ENCODE results near the gene ZNF513.
A peak's percentile ranks its signal among the peaks of the same experiment; 100 is the strongest.
"Not testable (repeated sequence)": the region's sequence is repeated elsewhere in the genome, so short reads cannot be mapped to it uniquely, and the experiment has no call there.

Gene ZNF513, protein sequence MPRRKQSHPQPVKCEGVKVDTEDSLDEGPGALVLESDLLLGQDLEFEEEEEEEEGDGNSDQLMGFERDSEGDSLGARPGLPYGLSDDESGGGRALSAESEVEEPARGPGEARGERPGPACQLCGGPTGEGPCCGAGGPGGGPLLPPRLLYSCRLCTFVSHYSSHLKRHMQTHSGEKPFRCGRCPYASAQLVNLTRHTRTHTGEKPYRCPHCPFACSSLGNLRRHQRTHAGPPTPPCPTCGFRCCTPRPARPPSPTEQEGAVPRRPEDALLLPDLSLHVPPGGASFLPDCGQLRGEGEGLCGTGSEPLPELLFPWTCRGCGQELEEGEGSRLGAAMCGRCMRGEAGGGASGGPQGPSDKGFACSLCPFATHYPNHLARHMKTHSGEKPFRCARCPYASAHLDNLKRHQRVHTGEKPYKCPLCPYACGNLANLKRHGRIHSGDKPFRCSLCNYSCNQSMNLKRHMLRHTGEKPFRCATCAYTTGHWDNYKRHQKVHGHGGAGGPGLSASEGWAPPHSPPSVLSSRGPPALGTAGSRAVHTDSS

DNA sequence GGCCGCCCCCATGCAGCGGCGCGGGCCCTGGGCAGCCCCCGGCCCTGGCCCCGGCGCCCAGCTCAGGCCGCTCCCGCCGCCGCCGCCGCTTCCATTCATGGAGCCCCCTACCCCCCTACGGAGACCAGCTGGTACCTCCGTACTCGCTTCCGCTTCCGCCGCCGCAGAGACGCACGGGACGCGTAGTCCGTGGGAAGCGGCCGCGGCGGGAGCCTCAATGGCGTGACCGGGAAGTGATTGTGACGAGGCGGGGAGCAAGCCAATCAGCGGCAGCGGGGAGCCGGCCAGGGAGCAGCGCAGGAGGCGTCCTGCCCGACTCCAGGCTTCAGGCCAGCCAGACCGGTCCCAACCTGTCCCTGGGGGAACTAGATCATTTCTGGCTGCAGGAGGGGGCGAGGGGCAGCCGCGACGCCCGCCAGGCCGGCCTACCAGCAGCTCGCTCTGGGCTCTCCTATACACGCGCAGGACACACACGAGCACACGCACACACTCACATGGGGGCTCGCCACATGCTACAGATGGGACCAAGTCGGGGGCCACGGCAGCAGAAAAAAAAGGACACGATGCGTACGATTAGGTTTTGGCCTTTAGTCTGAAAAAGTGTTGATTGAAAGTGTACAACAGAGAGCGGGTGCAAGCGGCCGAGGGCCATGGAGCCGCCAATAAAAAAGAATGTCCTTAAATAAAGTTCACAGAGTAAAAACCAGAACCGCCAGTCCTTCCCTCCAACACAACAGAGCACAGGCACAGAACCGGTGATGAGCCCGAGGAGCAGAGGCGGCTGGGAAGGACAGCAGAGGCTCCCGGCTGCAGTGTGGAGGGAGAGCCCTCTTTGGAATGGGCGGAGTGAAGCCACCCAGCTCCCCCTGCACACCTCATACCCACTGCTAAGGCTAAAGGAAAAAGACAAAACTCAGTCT is at the start of gene ZNF513:
Gene ZNF513, minus strand, starts transcription at position 109 of the 920 bp plus-strand sequence. CDS start 208 bp downstream, outside the sequence.
- peak; percentile 98 for DNase-seq

GRCh38 chr2:27428978-27429541 is 48.5 kb upstream of the ZNF513 start:
- peak; percentile 92 for DNase-seq

DNA sequence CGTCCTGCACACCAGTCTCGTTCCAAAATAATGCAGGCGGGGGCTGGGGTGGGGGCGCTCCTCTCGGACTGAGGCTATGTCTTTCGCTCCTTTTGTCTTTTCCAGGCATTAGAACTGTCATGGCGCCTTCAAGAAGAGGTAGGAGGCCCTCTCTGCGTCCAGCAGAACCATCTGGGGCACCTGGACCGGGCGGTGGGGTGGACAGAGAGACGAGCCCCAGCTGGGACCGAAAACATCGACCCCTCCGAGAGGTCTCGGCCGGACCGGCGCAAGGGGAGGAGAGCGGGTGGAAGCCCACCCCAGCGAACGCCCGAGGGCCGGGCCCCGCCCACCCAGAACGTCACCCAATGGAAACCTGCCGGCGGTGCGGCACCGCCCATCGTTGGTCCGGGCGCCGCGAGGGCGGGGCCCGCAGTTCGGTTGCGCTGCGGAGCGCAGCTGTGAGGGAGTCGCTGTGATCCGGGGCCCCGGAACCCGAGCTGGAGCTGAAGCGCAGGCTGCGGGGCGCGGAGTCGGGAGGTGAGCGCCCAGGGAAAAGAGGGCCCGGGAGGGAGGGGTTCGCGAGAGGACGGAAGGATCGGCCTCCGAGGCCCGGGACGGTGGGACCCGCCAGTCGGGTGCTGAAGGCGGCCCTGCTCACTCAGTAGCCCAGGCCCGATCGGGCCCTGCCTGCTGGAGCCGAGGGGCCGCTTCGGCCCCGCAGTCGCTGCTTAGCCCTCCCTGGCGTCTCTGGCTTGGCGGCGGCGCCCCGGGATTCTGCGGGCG is 47.9 kb upstream of the ZNF513 start, which contains the start of gene NRBP1:
Gene NRBP1, plus strand, starts transcription at position 419 of the 765 bp plus-strand sequence. CDS start 4,643 bp downstream, outside the sequence.
- DNase-seq: peak; percentile 96

- DNase-seq: no peak
Measured at GRCh38 chr2:27427863-27428212, 47.3 kb upstream of the ZNF513 start.

DNA sequence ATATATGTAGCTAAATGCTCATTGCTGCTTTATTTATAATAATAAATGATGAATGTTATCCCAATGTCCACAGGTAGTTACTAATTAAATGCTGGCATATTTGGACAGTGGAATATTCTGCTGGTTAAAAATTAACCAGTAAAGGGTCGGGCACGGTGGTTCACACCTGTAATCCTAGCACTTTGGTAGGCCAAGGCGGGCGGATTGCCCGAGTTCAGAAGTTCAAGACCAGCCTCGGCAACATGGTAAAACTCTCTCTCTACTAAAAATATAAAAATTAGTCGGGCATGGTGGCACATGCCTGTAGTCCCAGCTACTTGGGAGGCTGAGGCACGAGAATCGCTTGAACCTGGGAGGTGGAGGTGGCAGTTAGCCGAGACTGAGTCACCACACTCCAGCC is 44.5 kb upstream of the ZNF513 start:
- DNase-seq: not testable (repeated sequence)

DNA sequence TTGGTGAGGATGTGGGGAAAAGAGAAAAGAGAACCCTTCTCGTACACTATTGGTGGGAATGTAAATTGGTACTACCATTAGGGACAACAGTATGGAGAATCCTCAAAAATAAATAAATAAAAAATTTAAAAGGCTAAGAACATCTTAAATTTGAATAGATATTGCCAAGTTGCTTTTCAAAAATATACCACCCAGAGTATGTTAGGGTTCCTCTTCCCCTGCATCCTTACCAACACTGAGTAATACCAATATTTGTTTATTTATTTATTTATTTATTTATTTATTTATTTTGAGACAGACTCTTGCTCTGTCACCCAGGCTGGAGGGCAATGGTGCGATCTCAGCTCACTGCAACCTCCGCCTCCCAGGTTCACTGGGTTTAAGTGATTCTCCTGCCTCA is 42.4 kb upstream of the ZNF513 start:
- DNase-seq: no peak

GRCh38 chr2:27421660-27422250 is 41.2 kb upstream of the ZNF513 start:
- DNase-seq: no peak

DNA sequence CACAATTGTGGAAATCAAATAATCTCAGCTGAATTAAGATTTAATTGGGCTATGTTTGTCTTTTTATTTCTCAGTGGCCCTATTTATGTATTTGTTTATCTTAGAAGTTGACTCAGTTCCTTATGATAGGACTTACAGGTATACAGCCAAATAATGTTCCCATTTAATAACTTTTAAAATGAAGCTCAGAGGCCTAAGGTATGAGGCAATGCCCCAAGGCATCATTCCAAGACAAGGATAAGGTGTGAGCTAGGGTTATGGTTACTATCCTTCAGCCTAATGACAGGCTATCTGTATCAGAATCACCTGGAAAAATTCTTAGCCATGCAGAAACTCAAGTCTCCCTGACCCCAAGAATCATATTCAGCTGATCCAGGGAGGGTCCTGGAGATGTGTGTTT is 40.5 kb upstream of the ZNF513 start:
- DNase-seq: no peak

DNA sequence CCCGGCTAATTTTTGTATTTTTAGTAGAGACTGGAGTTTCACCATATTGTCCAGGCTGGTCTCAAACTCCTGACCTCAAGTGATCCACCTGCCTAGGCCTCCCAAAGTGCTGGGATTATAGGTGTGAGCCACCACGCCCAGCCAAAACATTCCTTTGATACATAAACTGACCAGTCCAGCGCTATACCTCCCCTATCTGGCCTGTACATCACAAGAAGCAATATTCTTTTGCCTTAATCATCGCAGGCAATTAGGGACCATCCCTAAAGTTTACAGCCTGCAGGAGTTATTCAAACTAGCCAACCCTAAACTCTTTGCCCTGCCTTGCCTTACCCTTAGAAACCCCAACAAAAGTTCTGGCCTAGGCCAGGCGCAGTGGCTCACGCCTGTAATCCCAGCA is 35.6 kb upstream of the ZNF513 start:
- no peak for DNase-seq

- DNase-seq: no peak
Measured at GRCh38 chr2:27412419-27413152, 32.1 kb upstream of the ZNF513 start.

- peak; percentile 96 for DNase-seq
Measured at GRCh38 chr2:27409321-27410073, 29.0 kb upstream of the ZNF513 start, which contains the start of gene PPM1G. PPM1G (minus strand) TSS chr2:27409591; CDS start chr2:27409422, 169 bp downstream.

- DNase-seq: no peak
Measured at GRCh38 chr2:27408601-27409320, 28.2 kb upstream of the ZNF513 start.

GRCh38 chr2:27407798-27408491 is 27.4 kb upstream of the ZNF513 start:
- peak; percentile 26 for DNase-seq

GRCh38 chr2:27400348-27401135 is 20.0 kb upstream of the ZNF513 start:
- no peak for DNase-seq

- DNase-seq: no peak
Measured at GRCh38 chr2:27398962-27399361, 18.4 kb upstream of the ZNF513 start.

- no peak for DNase-seq
Measured at GRCh38 chr2:27393225-27393624, 12.7 kb upstream of the ZNF513 start.

GRCh38 chr2:27390822-27391679 is 10.5 kb upstream of the ZNF513 start:
- no peak for DNase-seq
